IPS-NIHi11 (cell line): ENCODE data around the gene SEC61B.
"Not testable (repeated sequence)": the region's sequence is repeated elsewhere in the genome, so short reads cannot be mapped to it uniquely, and the experiment has no call there.

ENCODE experiments used
- DNase-seq: peaks from one replicate; pipeline ENCODE4 v3.0.0; 2012; ENCODE audit warnings: mixed read lengths, low spot score

Gene SEC61B

GRCh38 chr9:99237849-99238248, 15.8 kb downstream of the SEC61B start:
- DNase-seq, result not testable (repeated sequence)

- no peak for DNase-seq
Observed at GRCh38 chr9:99238331-99238730, 16.2 kb downstream of the SEC61B start.

- no peak for DNase-seq
Observed at GRCh38 chr9:99239341-99240060, 17.4 kb downstream of the SEC61B start.

- DNase-seq, result no peak
Observed at GRCh38 chr9:99241106-99241505, 19.0 kb downstream of the SEC61B start.

- DNase-seq, result no peak
Observed at GRCh38 chr9:99244344-99245260, 22.5 kb downstream of the SEC61B start.

- DNase-seq, result no peak
Observed at GRCh38 chr9:99249619-99250018, 27.5 kb downstream of the SEC61B start.

- no peak for DNase-seq
Observed at GRCh38 chr9:99251157-99251556, 29.1 kb downstream of the SEC61B start.

- no peak for DNase-seq
Observed at GRCh38 chr9:99253134-99253533, 31.1 kb downstream of the SEC61B start.

GRCh38 chr9:99253772-99254431, 31.8 kb downstream of the SEC61B start:
- no peak for DNase-seq

GRCh38 chr9:99255651-99256050, 33.6 kb downstream of the SEC61B start:
- DNase-seq, result no peak

- DNase-seq, result no peak
Observed at GRCh38 chr9:99257723-99258389, 35.8 kb downstream of the SEC61B start.

- DNase-seq, result peak; percentile 21
Observed at GRCh38 chr9:99259231-99259918, 37.3 kb downstream of the SEC61B start.

GRCh38 chr9:99261923-99262322, 39.8 kb downstream of the SEC61B start:
- no peak for DNase-seq

GRCh38 chr9:99262949-99263418, 40.9 kb downstream of the SEC61B start:
- DNase-seq, result no peak

GRCh38 chr9:99264070-99264680, 42.1 kb downstream of the SEC61B start:
- DNase-seq, result peak; percentile 29

- DNase-seq, result no peak
Observed at GRCh38 chr9:99265691-99266090, 43.6 kb downstream of the SEC61B start.

GRCh38 chr9:99266255-99267023, 44.4 kb downstream of the SEC61B start:
- DNase-seq, result peak; percentile 74

- no peak for DNase-seq
Observed at GRCh38 chr9:99269416-99269815, 47.3 kb downstream of the SEC61B start.

GRCh38 chr9:99270491-99270890, 48.4 kb downstream of the SEC61B start:
- DNase-seq, result no peak

GRCh38 chr9:99272836-99273235, 50.8 kb downstream of the SEC61B start:
- DNase-seq, result no peak
